Measurements from ENCODE around the gene RTCA. TPM values are rescaled to one million over a fixed set of nuclear protein-coding genes. Genes with fewer than 3 reads are reported as not detected.

The RTCA gene
- total and polyA plus RNA-seq, 4 donors, result 22.8 to 37.6 (median 30.5) TPM

DNA sequence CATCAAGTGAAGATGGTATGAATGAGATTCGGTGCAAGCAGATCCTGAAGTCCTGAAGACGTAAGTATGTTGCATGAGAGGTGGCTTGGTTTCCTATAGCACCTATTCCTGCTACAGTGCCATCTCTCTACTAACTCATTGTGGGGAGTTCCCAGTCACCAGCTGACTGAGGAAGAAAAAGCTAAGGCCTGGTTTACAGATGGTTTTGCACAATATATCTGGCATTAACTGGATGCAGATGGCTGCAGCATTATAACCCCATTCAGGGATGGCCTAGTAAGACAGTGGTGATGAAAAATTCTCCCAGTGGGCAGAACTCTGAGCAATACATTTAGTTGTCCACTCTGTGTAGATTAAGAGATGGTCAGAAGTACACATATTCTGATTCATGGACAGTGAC is 36.7 kb downstream of the RTCA start:
- no peak for DNase-seq
- H3K4me1 ChIP-seq (ENCODE audit: control insufficient read depth in 5 of 5, insufficient read depth in 5 of 5, low read length in 5 of 5), result peaks cover 0 to 4% (median 0%) of the 10 kb centered on the region in 5 donors
- peaks cover 0 to 3% (median 0%) of the 10 kb centered on the region in 4 donors for H3K9me3 ChIP-seq (ENCODE audit: control insufficient read depth in 4 of 4, insufficient read depth in 3 of 4, low read length in 3 of 4)
- H3K4me3 ChIP-seq, result no peak overlapping the region
- no peak overlapping the region for H3K9ac ChIP-seq (ENCODE audit: insufficient read depth in 1 of 2, low read length in 2 of 2)
- no peak overlapping the region for H3K27ac ChIP-seq (ENCODE audit: low read depth in 1 of 2, low read length in 1 of 2)
- no peaks in the 10 kb centered on the region for H3K36me3 ChIP-seq (ENCODE audit: control insufficient read depth in 4 of 4, insufficient read depth in 4 of 4, low read length in 4 of 4)
- 93 to 95% methylated on average over 2 of the region's 2 CpGs for WGBS, 2 donors
- ATAC-seq (ENCODE audit: insufficient read depth, low FRiP score), result no peak
- H3K27me3 ChIP-seq (ENCODE audit: control insufficient read depth in 3 of 3, insufficient read depth in 3 of 3, low read length in 2 of 3), result no peaks in the 10 kb centered on the region
- no peak for TF ChIP-seq CTCF (IDR thresholded peaks at IDR 0.05; ENCODE audit: control extremely low read depth, extremely low read depth)

DNA sequence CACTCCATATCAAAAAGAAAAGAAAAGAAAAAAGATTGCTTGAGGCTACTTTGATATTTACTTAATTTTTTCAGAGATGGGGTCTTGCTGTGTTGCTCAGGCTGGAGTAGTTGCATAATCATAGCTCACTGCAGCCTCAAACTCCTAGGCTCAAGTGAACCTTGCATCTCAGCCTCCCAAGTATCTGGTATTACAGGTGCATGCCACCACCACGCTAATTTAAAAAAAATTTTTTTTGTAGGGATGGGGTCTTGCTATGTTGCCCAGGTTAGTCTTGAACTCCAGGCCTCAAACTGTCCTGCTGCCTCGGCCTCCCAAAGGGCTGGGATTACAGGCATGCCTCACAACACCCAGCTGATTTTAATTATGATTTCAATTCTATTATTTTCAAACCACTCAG is 38.2 kb downstream of the RTCA start:
- H3K27ac ChIP-seq (ENCODE audit: low read depth in 1 of 2, low read length in 1 of 2), result no peak overlapping the region
- H3K4me3 ChIP-seq, result no peak overlapping the region
- H3K4me1 ChIP-seq (ENCODE audit: control insufficient read depth in 5 of 5, insufficient read depth in 5 of 5, low read length in 5 of 5), result peaks cover 0 to 4% (median 0%) of the 10 kb centered on the region in 5 donors
- TF ChIP-seq CTCF (IDR thresholded peaks at IDR 0.05; ENCODE audit: control extremely low read depth, extremely low read depth), result no peak
- H3K27me3 ChIP-seq (ENCODE audit: control insufficient read depth in 3 of 3, insufficient read depth in 3 of 3, low read length in 2 of 3), result no peaks in the 10 kb centered on the region
- ATAC-seq (ENCODE audit: insufficient read depth, low FRiP score) (no peak), DNase-seq (no peak)
- H3K9me3 ChIP-seq (ENCODE audit: control insufficient read depth in 4 of 4, insufficient read depth in 3 of 4, low read length in 3 of 4), result peaks cover 0 to 3% (median 0%) of the 10 kb centered on the region in 4 donors
- no peak overlapping the region for H3K9ac ChIP-seq (ENCODE audit: insufficient read depth in 1 of 2, low read length in 2 of 2)
- no peaks in the 10 kb centered on the region for H3K36me3 ChIP-seq (ENCODE audit: control insufficient read depth in 4 of 4, insufficient read depth in 4 of 4, low read length in 4 of 4)
- WGBS, 2 donors, result 92 to 94% methylated on average over 2 of the region's 2 CpGs

DNA sequence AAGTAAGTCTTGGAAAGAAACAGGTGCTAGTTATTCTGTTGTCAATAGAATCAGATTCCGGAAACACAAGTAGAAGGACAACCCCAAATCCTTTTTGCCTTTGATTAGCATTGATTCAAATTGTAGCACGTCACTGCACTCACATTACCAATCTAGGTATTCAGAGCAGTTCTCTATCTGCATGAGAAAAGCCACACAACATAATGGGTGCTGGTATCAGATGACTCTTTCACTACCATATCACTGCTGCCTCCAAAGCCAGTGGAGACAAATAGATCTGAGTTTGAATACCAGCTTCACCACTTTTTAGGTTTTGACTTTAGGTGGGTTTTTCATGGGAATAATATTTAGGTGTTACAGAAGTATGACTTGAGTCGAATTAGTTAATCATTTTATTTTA is 38.9 kb downstream of the RTCA start:
- ATAC-seq (ENCODE audit: insufficient read depth, low FRiP score), result no peak
- H3K4me3 ChIP-seq, result no peak overlapping the region
- 94% methylated on average over 3 of the region's 3 CpGs for WGBS, 2 donors
- H3K36me3 ChIP-seq (ENCODE audit: control insufficient read depth in 4 of 4, insufficient read depth in 4 of 4, low read length in 4 of 4), result no peaks in the 10 kb centered on the region
- H3K9me3 ChIP-seq (ENCODE audit: control insufficient read depth in 4 of 4, insufficient read depth in 3 of 4, low read length in 3 of 4), result peaks cover 0 to 3% (median 0%) of the 10 kb centered on the region in 4 donors
- peaks cover 0 to 4% (median 0%) of the 10 kb centered on the region in 5 donors for H3K4me1 ChIP-seq (ENCODE audit: control insufficient read depth in 5 of 5, insufficient read depth in 5 of 5, low read length in 5 of 5)
- no peak for DNase-seq
- no peak overlapping the region for H3K9ac ChIP-seq (ENCODE audit: insufficient read depth in 1 of 2, low read length in 2 of 2)
- no peak overlapping the region for H3K27ac ChIP-seq (ENCODE audit: low read depth in 1 of 2, low read length in 1 of 2)
- no peak for TF ChIP-seq CTCF (IDR thresholded peaks at IDR 0.05; ENCODE audit: control extremely low read depth, extremely low read depth)
- no peaks in the 10 kb centered on the region for H3K27me3 ChIP-seq (ENCODE audit: control insufficient read depth in 3 of 3, insufficient read depth in 3 of 3, low read length in 2 of 3)

DNA sequence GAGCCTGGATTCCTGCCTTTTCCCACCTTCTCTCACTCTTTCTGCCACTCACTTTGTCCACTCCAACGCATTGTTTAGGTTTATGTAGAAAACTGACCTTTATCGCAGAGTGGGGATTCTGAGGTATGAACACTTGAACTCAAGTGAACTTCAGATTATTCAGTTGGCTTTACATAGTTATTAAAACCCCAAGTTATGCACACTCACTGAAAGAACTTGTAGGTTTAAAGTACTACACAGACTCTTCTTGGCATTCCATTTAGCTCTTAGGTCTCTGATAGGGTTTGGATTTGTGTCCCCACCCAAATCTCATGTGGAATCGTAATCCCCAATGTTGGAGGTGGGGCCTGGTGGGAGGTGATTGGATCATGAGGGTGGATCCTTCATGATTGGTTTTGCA is 39.9 kb downstream of the RTCA start:
- WGBS, 2 donors, result 70 to 94% methylated on average over 3 of the region's 3 CpGs
- H3K9me3 ChIP-seq (ENCODE audit: control insufficient read depth in 4 of 4, insufficient read depth in 3 of 4, low read length in 3 of 4), result peaks cover 0 to 3% (median 0%) of the 10 kb centered on the region in 4 donors
- no peak for ATAC-seq (ENCODE audit: insufficient read depth, low FRiP score)
- no peak overlapping the region for H3K27ac ChIP-seq (ENCODE audit: low read depth in 1 of 2, low read length in 1 of 2)
- DNase-seq, result peak in 2 of 3 donors; percentile 11 to 39
- H3K4me1 ChIP-seq (ENCODE audit: control insufficient read depth in 5 of 5, insufficient read depth in 5 of 5, low read length in 5 of 5), result peaks cover 0 to 4% (median 0%) of the 10 kb centered on the region in 5 donors
- no peaks in the 10 kb centered on the region for H3K27me3 ChIP-seq (ENCODE audit: control insufficient read depth in 3 of 3, insufficient read depth in 3 of 3, low read length in 2 of 3)
- H3K36me3 ChIP-seq (ENCODE audit: control insufficient read depth in 4 of 4, insufficient read depth in 4 of 4, low read length in 4 of 4), result no peaks in the 10 kb centered on the region
- no peak overlapping the region for H3K4me3 ChIP-seq
- no peak for TF ChIP-seq CTCF (IDR thresholded peaks at IDR 0.05; ENCODE audit: control extremely low read depth, extremely low read depth)
- no peak overlapping the region for H3K9ac ChIP-seq (ENCODE audit: insufficient read depth in 1 of 2, low read length in 2 of 2)

Data from lung (tissue), 12 donors.